HepG2 (cell line): ENCODE measurements around the gene PPP4R3A. TPM values are rescaled to one million over a fixed set of nuclear protein-coding genes. Genes with fewer than 3 reads are reported as not detected.

Experiments
- HNRNPL ChIP-seq: fragments of 200-400 bp; formaldehyde crosslinking; IDR thresholded peaks from 2 replicates; pipeline ENCODE4 v1.6.1; 2017; ENCODE audit warnings: mild to moderate bottlenecking, low read depth, low read length
- KDM2A ChIP-seq: sonication (generic); formaldehyde crosslinking; IDR thresholded peaks from 2 replicates; pipeline ENCODE4 v1.4.0; 2020; ENCODE audit warnings: low read depth, missing genetic modification reagents, borderline replicate concordance
- PRMT3 ChIP-seq: sonication (generic); formaldehyde crosslinking; IDR thresholded peaks from 2 replicates; pipeline ENCODE4 v1.8.1; 2022; ENCODE audit warnings: low read depth, mild to moderate bottlenecking, moderate library complexity, missing genetic modification reagents, borderline replicate concordance
- RFXAP ChIP-seq: sonication (generic); formaldehyde crosslinking; IDR thresholded peaks from 2 replicates; pipeline ENCODE4 v1.4.0; 2020; ENCODE audit warnings: missing genetic modification reagents, borderline replicate concordance
- SMYD3 ChIP-seq: sonication (generic); formaldehyde crosslinking; IDR thresholded peaks from 2 replicates; pipeline ENCODE4 v1.8.1; 2023; ENCODE audit warnings: mild to moderate bottlenecking, missing genetic modification reagents
- ZNF430 ChIP-seq: sonication (generic); formaldehyde crosslinking; IDR thresholded peaks from 2 replicates; pipeline ENCODE4 v1.9.0; 2021; ENCODE audit warnings: mild to moderate bottlenecking, missing genetic modification reagents
- ZNF619 ChIP-seq: sonication (generic); formaldehyde crosslinking; IDR thresholded peaks from 2 replicates; pipeline ENCODE4 v1.4.0; 2020; ENCODE audit warnings: mild to moderate bottlenecking, missing genetic modification reagents
- ZNF782 ChIP-seq: sonication (generic); formaldehyde crosslinking; IDR thresholded peaks from 2 replicates; pipeline ENCODE4 v1.4.0; 2020; ENCODE audit warnings: missing genetic modification reagents, mild to moderate bottlenecking, borderline replicate concordance
- ZSCAN21 ChIP-seq: sonication (generic); formaldehyde crosslinking; IDR thresholded peaks from 2 replicates; pipeline ENCODE4 v1.8.0; 2022; ENCODE audit warnings: mild to moderate bottlenecking, missing genetic modification reagents, moderate library complexity, borderline replicate concordance
- polyA plus RNA-seq, 8 experiments: library from polyadenylated mRNA; depleted of rRNA in 3 of 8; stranded (reverse) in 7 of 8; unstranded in 1 of 8; fragments of >200 nt; fragmentation: Illumina TruSeq in 4 of 8; extraction: Trizol in 4 of 8; gene quantifications; 2 replicates each; pipeline versions ENCODE4 v1.2.1 to v1.2.3, GENCODE V29; 2011 to 2016; ENCODE audit warnings: low read depth in 4 of 8, missing spikeins in 1 of 8, mixed read lengths in 1 of 8; ENCODE audit not compliant: insufficient read depth in 1 of 8
- total RNA-seq, 5 experiments: library from RNA; depleted of rRNA; stranded (reverse); fragments of >200 nt; fragmentation: Illumina TruSeq; extraction: Trizol; gene quantifications; 2 replicates each; pipeline ENCODE4 v1.2.3, GENCODE V29; 2016; ENCODE audit warnings: low read depth in 1 of 5
- TF ChIP-seq, protein P1 (sequence below): sonication (generic); formaldehyde crosslinking; IDR thresholded peaks from 2 replicates; pipeline ENCODE4 v1.4.0; 2020; ENCODE audit warnings: missing genetic modification reagents, borderline replicate concordance
- TF ChIP-seq, protein P2 (sequence below), 2 experiments: sonication (generic) in 1 of 2; formaldehyde crosslinking in 1 of 2; IDR thresholded peaks; 2 replicates each; pipeline versions ENCODE4 v1.6.1 to v1.9.0; 2014 to 2022; ENCODE audit warnings: antibody characterized with exemption in 1 of 2, borderline replicate concordance in 1 of 2, inconsistent platforms in 1 of 2, low read depth in 1 of 2, missing genetic modification reagents in 1 of 2
- TF ChIP-seq, protein P3 (sequence below): sonication (generic); formaldehyde crosslinking; IDR thresholded peaks from 2 replicates; pipeline ENCODE4 v1.5.1; 2020; ENCODE audit warnings: missing genetic modification reagents, mild to moderate bottlenecking, borderline replicate concordance

The PPP4R3A gene
- total and polyA plus RNA-seq, 2 of the 13 experiments (the other 11 are each of a cell fraction or from before 2014, with no cell fraction given): 22.5 to 57.4 TPM

DNA sequence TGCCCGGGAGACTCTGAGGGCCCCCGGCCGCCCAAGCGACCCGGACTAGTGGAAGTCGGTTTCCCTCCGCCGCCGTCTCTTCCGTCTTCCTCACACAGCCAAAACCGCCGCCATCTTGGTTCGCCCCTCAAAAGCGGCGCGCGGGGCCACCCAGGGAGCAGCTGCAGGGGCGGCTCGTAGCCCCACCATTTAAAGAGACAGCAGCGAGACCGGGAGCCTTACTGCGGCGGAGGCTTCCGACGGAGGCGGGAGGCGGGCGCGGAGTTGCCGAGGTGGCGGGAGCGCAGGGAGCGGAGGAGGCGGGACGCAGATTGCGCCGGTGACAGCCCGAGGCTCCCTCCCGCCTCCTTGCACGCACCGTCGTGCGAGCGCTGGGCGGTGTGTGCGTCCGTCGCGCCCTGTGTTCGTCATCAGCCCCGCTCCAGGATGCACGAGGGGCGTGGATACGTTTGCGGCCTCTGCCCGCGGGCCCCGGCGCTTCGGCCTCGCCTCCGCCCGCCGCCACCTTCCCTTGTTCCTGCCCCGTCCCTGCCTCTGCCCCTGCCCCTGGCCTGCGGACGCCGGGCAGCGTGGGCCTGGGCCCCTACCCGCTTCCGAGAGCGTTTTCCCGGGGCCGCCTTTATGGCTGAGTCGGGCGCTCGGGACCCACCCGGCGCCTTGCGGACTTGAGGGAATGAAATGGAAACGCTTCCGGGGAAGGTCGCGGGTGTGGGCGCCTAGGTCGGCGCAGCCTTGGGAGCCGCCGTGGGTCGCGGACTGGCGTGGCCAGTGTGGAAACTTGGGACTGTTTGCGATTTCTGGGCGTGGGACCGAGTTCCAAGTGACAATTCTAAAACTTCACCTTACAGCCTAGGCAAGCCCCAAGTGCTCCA lies at the start of gene PPP4R3A (continued):
- TF ChIP-seq, protein P1, sequence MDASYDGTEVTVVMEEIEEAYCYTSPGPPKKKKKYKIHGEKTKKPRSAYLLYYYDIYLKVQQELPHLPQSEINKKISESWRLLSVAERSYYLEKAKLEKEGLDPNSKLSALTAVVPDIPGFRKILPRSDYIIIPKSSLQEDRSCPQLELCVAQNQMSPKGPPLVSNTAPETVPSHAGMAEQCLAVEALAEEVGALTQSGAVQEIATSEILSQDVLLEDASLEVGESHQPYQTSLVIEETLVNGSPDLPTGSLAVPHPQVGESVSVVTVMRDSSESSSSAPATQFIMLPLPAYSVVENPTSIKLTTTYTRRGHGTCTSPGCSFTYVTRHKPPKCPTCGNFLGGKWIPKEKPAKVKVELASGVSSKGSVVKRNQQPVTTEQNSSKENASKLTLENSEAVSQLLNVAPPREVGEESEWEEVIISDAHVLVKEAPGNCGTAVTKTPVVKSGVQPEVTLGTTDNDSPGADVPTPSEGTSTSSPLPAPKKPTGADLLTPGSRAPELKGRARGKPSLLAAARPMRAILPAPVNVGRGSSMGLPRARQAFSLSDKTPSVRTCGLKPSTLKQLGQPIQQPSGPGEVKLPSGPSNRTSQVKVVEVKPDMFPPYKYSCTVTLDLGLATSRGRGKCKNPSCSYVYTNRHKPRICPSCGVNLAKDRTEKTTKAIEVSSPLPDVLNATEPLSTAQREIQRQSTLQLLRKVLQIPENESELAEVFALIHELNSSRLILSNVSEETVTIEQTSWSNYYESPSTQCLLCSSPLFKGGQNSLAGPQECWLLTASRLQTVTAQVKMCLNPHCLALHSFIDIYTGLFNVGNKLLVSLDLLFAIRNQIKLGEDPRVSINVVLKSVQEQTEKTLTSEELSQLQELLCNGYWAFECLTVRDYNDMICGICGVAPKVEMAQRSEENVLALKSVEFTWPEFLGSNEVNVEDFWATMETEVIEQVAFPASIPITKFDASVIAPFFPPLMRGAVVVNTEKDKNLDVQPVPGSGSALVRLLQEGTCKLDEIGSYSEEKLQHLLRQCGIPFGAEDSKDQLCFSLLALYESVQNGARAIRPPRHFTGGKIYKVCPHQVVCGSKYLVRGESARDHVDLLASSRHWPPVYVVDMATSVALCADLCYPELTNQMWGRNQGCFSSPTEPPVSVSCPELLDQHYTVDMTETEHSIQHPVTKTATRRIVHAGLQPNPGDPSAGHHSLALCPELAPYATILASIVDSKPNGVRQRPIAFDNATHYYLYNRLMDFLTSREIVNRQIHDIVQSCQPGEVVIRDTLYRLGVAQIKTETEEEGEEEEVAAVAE (CRISPR knock-in tag): 0 out of 2 replicates have a peak, but pooled peaks have one; percentile 26
- peak; percentile 98 for TF ChIP-seq KDM2A
- TF ChIP-seq SMYD3 (CRISPR knock-in tag): peak; percentile 76; the same call in 1 of the 2 replicates
- TF ChIP-seq, protein P2, sequence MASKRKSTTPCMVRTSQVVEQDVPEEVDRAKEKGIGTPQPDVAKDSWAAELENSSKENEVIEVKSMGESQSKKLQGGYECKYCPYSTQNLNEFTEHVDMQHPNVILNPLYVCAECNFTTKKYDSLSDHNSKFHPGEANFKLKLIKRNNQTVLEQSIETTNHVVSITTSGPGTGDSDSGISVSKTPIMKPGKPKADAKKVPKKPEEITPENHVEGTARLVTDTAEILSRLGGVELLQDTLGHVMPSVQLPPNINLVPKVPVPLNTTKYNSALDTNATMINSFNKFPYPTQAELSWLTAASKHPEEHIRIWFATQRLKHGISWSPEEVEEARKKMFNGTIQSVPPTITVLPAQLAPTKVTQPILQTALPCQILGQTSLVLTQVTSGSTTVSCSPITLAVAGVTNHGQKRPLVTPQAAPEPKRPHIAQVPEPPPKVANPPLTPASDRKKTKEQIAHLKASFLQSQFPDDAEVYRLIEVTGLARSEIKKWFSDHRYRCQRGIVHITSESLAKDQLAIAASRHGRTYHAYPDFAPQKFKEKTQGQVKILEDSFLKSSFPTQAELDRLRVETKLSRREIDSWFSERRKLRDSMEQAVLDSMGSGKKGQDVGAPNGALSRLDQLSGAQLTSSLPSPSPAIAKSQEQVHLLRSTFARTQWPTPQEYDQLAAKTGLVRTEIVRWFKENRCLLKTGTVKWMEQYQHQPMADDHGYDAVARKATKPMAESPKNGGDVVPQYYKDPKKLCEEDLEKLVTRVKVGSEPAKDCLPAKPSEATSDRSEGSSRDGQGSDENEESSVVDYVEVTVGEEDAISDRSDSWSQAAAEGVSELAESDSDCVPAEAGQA (IDR thresholded peaks at IDR 0.05; ENCODE audit: low read depth): peak; percentile 94
- TF ChIP-seq, protein P2 (CRISPR knock-in tag; IDR thresholded peaks at IDR 0.05; ENCODE audit: borderline replicate concordance): no peak; the same call in 1 of the 2 replicates
- TF ChIP-seq, protein P3, sequence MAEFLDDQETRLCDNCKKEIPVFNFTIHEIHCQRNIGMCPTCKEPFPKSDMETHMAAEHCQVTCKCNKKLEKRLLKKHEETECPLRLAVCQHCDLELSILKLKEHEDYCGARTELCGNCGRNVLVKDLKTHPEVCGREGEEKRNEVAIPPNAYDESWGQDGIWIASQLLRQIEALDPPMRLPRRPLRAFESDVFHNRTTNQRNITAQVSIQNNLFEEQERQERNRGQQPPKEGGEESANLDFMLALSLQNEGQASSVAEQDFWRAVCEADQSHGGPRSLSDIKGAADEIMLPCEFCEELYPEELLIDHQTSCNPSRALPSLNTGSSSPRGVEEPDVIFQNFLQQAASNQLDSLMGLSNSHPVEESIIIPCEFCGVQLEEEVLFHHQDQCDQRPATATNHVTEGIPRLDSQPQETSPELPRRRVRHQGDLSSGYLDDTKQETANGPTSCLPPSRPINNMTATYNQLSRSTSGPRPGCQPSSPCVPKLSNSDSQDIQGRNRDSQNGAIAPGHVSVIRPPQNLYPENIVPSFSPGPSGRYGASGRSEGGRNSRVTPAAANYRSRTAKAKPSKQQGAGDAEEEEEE: peak; percentile 57; the same call in 1 of the 2 replicates
- peak; percentile 95 for TF ChIP-seq ZNF619 (CRISPR knock-in tag)
- TF ChIP-seq RFXAP (CRISPR knock-in tag): peak; percentile 61; the same call in 1 of the 2 replicates
- peak; percentile 70; the same call in 1 of the 2 replicates for TF ChIP-seq HNRNPL
- TF ChIP-seq ZSCAN21 (CRISPR knock-in tag): peak; percentile 93
- peak; percentile 37; the same call in 1 of the 2 replicates for TF ChIP-seq PRMT3 (CRISPR knock-in tag)
- TF ChIP-seq ZNF430 (CRISPR knock-in tag): peak; percentile 76; the same call in 1 of the 2 replicates
- peak; percentile 48 for TF ChIP-seq ZNF782 (CRISPR knock-in tag)
